ENCODE data around the gene RASA2.

GRCh38 chr3:141544697-141545096 is 57.9 kb downstream of the RASA2 start:
- TF ChIP-seq CTCF (IDR thresholded peaks at IDR 0.05 in 8 of 11, conservative IDR thresholded peaks at IDR 0.05 in 3 of 11), result no peak
- peak in 1 of 3 donors; percentile 18 for TF ChIP-seq POLR2AphosphoS5 (IDR thresholded peaks at IDR 0.05)
